NCI-H82 treated with DMSO at 0.1 percent for 48 hours (cell line): ENCODE measurements around the gene TUBB.
A peak's percentile ranks its signal among the peaks of the same experiment; 100 is the strongest.
"Not testable (repeated sequence)": the region's sequence is repeated elsewhere in the genome, so short reads cannot be mapped to it uniquely, and the experiment has no call there.

Experiments
- DNase-seq: peaks from one replicate; lab custom pipeline; 2025; ENCODE audit not compliant: unreplicated experiment; lab: John Stamatoyannopoulos, UW

Gene TUBB

DNA sequence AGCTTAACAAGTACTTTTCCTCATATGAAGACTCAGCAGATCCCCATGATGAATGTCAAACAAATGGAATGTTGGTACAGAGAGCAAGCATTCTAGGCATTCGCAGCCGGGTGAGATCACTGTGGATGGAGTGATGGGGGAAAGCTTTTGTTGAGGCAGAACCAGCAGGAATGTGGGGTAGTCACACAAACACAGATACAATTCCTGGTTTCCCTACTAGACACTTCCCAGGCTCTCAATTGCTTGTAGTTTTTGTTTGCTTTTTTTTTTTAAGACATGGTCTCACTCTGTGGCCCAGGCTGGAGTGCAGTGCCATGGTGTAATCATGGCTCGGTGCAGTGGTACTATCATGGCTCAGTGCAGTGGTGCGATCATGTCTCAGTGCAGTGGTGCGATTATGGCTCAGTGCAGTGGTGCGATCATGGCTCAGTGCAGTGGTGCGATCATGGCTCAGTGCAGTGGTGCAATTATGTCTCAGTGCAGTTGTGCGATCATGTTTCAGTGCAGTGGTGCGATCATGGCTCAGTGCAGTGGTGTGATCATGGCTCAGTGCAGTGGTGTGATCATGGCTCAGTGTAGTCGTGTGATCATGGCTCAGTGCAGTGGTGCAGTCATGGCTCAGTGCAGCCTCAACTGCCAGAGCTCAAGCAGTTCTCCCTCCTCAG is 39.6 kb downstream of the TUBB start:
- no peak for DNase-seq

DNA sequence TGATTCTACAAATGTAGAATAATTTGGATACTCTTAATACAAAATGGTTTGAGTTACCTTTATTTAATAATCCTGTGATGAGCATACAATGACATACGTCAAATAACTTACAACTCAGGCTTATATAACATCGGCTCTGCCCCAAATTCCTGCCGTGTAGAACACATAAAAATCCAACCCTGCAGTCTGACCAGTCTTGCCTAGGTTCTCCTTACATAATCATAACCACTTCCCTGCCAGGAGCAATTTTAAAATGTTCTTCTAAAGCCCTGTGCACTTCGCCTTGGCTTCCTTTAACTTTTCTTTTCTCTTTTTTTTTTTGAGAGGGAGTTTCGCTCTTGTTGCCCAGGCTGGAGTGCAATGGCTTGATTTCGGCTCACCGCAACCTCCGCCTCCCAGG is 40.4 kb downstream of the TUBB start:
- DNase-seq = no peak

DNA sequence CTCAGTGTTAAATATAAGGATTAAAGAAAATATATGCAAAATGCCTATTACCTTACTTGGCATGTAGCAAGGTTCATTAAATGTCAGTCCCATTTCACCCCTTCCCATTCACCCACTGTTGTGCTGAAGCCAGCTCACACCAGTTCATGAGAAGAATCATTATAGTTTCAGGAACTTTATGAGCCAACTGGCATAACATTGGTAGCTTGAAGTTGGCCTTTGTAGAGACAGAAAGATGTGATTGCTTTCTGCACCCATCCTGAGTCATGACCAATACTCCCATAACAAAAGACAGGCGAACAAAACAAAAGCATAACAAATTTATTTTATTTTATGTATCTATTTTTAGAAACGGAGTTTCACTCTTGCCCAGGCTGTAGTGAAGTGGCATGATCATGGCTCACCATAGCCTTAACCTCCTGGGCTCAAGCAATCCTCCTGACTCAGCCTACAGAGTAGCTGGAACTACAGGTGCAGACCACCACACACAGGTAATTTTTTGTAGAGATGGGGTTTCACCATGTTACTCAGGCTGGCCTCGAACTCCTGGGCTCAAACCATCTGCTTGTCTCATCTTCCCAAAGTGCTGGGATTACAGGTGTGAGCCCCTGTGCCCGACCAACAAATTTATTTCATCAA is 41.8 kb downstream of the TUBB start:
- no peak for DNase-seq

DNA sequence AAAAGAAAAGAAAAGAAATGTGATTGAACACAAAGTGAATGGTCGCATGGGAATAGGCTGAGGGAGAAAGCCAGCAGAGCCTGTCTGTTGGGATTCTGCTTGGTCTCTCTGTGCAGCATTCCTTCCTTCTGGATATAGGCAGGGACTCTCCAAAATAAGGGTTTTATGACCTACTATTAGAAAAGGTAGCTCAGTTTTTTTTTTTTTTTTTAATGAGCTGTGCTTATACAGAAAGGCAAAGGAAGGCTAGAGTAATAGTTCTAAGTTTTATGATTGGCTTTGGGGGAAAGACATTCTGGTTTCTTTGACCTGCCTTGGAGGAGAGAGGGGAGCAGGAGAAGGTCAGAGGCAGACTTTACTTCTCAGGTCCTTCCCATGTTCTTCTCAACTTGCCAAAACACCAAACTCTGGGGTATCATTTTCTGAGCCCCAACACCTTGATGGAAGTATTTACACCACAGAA is 43.0 kb downstream of the TUBB start:
- no peak for DNase-seq

DNA sequence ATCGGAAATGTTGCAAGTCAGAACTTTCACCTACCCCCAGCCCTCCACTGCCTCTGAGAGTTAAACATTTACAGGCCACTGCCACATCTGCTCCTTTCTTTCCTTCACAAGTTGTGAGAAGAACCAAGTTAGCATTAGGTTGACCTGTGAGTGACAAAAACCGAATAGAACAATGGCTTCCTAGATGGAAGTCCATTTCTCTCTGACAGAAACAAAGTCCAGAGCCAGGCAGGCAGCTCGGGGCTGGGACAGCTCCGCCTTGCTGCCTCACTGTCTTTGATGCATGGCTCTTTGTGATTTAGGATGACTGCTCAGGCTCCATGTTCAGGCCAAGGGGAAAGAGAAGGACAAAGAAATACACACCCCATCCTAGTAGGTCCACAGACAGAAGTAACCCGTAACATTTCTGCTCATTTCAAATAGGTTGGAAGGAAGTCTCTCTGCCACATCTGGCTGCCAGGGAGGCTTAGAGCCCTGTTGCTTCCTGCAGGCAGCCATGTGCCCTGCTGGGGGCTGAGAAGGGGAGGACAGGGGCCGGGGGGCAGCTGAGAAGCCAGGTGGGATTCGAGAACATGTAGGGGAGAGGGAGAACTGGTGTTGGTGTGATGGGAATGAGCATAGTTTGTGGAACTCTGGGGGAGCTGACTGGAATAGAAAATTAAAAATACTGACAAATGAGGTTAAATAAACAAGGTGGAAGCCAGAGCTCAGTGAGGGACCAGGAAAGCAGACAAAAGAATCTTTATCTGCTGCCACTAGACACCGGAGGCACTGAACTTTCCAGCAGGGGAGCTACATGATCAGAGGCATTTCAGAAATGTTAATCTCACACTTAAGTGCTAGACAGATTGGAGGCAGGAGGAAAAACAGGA is 43.7 kb downstream of the TUBB start:
- DNase-seq = peak; percentile 68

DNA sequence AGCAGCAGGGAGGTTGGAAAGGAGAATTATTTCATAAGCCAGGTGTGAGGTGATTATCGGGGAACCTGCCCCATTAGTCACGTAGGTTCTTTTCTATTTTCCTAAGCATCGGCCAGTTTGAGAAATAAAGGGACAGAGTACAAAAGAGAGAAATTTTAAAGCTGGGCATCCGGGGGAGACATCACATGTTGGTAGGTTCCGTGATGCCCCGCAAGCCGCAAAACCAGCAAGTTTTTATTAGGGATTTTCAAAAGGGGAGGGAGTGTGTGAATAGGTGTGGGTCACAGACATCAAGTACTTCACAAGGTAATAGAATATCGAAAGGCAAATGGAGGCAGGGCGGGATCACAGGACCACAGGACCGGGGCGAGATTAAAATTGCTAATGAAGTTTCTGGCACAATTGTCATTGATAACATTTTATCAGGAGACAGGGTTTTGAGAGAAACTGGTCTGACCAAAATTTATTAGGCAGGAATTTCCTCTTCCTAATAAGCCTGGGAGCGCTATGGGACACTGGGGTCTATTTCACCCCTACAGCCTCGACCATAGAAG is 44.4 kb downstream of the TUBB start:
- not testable (repeated sequence) for DNase-seq

DNA sequence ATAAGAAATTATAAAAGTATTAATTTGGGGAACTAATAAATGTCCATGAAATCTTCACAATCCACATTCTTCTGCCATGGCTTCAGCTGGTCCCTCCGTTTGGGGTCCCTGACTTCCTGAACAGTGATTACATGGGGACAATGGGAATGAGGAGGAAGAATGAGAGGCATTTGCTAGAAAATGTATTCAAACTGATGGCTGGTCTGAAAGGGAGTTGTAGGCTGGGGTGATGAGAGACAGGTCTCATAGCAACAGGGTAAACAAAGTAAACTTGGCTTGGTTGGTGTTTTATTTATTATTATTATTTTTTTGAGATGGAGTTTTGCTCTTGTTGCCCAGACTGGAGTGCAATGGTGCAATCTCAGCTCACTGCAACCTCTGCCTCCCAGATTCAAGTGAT is 45.3 kb downstream of the TUBB start:
- not testable (repeated sequence) for DNase-seq

DNA sequence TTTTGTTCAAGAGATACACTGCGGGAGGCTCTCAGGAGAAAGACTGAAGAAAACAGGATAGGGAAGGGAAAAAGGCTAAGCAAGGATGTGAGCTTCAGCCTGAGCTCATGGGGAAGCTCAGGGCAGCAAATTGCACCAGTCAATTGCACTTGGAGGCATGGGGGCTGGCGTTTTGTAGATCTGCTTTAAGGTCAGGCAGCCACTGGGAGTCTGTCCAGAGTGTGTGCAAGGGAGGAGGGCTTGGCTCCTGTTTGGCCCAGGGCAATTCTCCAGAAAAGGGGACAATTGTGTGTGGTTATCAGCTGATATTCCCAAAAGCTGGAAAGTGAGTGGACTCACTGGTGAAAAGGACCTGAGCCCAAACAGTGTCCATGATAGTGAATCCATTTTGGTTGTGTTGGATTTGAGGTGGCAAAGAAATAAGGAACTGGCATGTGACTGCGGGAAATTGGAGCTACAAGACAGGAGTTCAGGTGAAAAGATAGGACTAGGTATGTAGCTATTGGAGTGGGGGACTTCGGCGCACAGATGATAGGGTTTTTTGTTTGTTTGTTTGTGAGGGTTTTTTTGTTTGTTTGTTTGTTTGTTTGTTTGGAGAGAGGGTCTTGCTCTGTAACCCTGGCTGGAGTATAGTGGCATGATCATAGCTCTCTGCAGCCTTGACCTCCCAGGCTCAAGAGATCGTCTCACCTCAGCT is 46.5 kb downstream of the TUBB start:
- no peak for DNase-seq

DNA sequence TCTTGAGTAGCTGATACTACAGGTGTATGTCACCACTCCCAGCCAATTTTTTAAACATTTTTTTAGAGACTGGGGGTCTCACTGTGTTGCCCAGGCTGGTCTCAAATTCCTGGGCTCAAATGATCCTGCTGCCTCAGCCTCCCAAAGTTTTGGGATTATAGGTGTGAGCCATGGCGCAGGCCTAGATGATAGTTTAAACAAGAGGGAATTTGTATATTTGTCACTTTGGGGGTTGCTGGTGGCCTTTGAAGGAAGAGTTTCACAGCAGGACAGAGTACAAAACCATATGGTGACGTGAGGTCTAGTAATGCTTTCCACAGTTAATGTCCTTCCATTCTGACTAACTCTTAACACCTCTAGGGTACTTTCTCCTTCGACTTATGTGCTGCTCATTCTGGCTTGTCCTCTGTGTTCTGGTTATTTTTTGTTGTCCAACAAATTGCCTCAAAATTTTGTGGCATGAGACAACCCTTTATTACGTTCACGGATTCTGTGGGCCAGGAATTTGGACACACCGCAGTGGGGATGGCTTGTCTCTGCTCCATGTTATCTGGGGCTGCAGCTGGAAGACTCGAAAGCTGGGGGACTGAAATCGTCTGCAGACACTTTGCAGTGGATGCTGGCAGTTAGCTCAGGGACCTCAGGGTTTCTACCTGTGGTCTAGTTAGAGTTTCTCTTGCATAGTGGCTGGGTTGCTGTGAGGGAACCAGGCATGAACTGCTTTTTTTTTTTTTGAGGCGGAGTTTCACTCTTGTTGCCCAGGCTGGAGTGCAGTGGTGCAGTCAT is 47.2 kb downstream of the TUBB start:
- DNase-seq = no peak

DNA sequence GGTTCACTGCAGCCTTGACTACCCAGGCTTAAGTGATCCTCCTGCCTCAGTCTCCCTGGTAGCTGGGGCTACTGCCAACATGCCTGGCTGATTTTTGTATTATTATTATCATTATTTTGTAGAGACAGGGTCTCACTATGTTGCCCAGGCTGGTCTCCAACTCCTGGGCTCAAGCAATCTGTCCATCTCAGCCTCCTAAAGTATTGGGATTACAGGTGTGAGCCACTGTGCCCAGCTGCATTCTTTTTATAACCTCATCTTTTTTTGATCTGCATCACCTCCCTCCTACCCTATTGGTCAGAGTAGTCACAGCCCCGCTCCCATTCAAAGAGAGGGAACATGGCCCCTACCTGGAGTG is 47.8 kb downstream of the TUBB start:
- no peak for DNase-seq

DNA sequence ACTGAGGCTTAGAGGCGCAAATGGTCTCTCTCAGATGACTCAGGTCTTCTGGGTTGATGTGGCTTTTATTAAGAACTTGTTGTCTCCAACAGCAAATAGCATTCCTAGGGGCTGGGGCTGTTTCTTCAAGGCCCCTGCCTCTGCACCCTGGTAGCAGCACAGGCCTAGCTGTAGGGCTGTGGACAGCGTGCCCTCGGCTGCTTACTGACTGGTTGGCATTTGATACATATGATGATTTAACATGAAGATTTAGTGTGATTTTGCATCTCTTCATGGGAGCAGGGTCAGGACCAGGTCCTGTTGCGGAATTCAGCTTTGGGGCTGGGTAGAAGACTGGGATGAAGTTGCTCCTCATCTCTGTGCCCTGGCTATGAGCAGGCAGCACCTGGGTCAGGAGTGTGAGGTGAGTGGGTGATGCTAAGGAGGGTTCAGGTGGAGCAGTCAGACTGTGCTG is 48.5 kb downstream of the TUBB start:
- no peak for DNase-seq

DNA sequence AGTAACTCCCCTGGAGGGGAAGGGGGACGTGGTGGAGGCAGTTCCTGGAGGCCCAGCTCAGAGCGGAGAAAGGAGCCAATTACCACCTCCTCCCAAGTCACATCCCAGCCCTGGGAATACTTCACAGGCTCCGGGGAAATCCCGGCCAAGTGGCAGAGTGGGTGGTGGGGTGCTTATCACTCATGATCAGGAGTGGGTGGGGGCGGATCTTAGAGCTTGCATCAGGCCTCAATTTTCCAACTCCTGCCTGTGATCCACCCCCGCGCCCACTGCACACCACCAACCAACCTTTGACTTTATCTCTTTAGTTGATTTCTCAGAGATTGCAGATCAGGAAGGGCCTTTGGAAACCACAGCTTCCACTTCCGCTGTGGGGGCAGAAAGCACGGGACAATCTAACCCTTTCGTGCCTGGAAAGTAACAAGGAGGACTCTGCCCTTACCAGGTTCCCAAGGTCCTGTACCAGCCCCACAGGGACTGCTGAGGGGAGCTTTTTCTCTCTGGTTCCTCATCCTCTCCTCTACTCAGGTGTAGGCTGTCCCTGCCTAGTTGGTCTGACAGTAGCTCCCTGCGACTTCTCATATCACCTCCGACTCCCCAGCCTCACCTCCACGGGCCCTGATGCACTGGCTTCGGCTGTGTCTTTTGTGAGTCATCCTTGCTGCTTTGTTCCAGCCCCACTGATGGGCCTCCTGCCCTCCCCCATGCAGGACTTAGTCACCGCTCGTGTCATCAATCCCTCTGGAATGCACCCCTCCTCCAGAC is 49.1 kb downstream of the TUBB start:
- DNase-seq = no peak

DNA sequence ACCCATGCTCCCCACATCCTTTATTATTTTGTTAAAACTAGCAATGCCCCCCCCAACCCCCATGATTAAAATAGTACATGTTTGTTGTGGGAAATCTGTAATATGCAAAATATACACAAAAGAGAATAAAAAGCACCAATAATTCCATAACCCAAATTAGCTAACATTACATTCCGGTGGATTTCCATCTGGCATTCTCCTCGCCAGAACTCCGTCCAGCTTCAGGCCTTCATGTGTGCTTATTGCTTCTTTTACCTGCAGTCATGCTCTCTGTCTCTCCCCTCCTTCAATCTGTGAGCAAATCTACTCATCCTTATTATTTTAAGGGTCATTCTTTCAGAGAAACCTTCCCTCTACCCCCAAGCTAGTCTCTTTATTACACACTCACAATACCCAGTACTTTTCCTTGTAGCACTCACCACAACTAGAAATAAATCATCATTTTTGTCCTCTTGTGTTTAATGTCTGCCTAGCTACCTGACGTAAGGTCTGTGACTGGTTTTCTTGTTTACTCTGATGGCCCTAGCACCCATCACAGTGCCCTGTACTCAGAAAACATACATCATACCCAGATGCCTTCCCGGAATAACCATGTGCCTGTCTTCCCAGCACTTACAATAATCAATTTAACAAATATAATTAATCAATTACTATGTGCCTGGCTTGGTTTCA is 49.8 kb downstream of the TUBB start:
- DNase-seq = no peak

DNA sequence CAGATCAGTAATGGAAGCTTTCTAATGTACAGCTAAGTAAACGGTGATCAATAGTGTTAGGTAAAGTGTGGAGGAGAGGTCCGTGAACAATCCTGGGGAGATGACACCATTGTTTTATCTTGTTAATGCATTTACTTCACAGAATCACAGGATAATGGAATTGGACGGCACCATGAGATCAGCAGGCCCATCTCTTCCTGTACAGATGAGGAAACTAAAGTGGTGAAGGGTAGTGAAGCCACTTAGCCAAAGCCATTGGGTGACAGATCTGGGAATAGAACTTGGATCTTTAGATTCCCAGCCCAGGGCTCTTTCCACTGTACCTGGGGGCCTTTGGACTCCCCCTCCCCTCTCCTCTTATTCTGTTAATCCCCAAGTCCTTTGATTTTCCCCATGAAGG is 50.4 kb downstream of the TUBB start:
- no peak for DNase-seq

DNA sequence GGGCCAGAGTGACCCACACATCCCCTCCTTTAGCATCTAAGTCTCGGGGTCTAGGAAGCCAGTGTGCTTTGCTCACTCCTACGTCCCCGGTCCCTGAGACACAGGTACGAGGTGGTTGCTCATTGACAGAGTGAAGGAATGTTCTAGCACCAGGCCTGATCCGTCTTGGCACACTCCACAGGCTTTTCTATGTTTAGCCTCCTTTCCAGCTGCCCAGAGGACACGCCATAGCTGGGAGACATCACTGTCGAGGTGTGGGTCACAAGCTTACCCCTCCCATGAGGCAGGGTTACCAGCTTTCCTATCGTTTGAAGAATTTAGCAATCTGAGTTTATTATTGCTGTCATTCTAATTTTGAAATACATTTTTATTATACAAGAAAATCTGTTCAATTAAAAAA is 54.5 kb downstream of the TUBB start:
- no peak for DNase-seq
